Measurements from ENCODE around the gene PPA1. TPM values are rescaled to one million over a fixed set of nuclear protein-coding genes. Genes with fewer than 3 reads are reported as not detected.
"Not testable (repeated sequence)": the region's sequence is repeated elsewhere in the genome, so short reads cannot be mapped to it uniquely, and the experiment has no call there.

Gene PPA1
- polyA plus RNA-seq, 1 experiment, result 49.8 TPM

- Histone ChIP-seq H3K4me3 (ENCODE audit: low read depth, low read length) (no peak overlapping the region), H3K36me3 (ENCODE audit: control insufficient read depth, insufficient read depth, low read length) (peaks cover 14% of the 10 kb centered on the region), H3K27me3 (ENCODE audit: control insufficient read depth, insufficient read depth, low read length) (no peaks in the 10 kb centered on the region)
- DNase-seq (ENCODE audit: low read depth), result no peak
- ChIA-PET CTCF (interaction anchor here (0.9 to 2.4 kb wide), 3 partner anchors 11 to 44 kb away, joined by 3 to 9 read pairs (median 3); partner anchors contain the start of gene TYSND1), POLR2A (no interaction called here)
- TF ChIP-seq CTCF (IDR thresholded peaks at IDR 0.05; ENCODE audit: insufficient read depth, low read depth, low read length), result no peak
Measured at GRCh38 chr10:70160798-70161197, 72.4 kb downstream of the PPA1 start.

- H3K4me3 ChIP-seq (ENCODE audit: low read depth, low read length); DNase-seq (ENCODE audit: low read depth); H3K27me3 ChIP-seq (ENCODE audit: control insufficient read depth, insufficient read depth, low read length); POLR2A ChIA-PET: not testable (repeated sequence)
- peaks cover 18% of the 10 kb centered on the region for H3K36me3 ChIP-seq (ENCODE audit: control insufficient read depth, insufficient read depth, low read length)
- CTCF ChIA-PET, result interaction anchor here (2.9 kb wide), 1 partner anchor 13 kb away, joined by 17 read pairs; the partner anchor contains the start of gene TYSND1
Measured at GRCh38 chr10:70159366-70159765, 73.9 kb downstream of the PPA1 start.

- H3K4me3 ChIP-seq (ENCODE audit: low read depth, low read length), result no peak overlapping the region
- TF ChIP-seq CTCF (IDR thresholded peaks at IDR 0.05; ENCODE audit: insufficient read depth, low read depth, low read length), result no peak
- no peak for DNase-seq (ENCODE audit: low read depth)
- H3K36me3 ChIP-seq (ENCODE audit: control insufficient read depth, insufficient read depth, low read length), result peaks cover 17% of the 10 kb centered on the region
- POLR2A ChIA-PET, result no interaction called here
- CTCF ChIA-PET, result interaction anchor here (2.9 kb wide), 1 partner anchor 11 kb away, joined by 17 read pairs; the partner anchor contains the start of gene TYSND1
- H3K27me3 ChIP-seq (ENCODE audit: control insufficient read depth, insufficient read depth, low read length), result no peaks in the 10 kb centered on the region
Measured at GRCh38 chr10:70158113-70158512, 75.1 kb downstream of the PPA1 start.

GRCh38 chr10:70155255-70155838, 77.9 kb downstream of the PPA1 start:
- POLR2A ChIA-PET, result interaction anchor here (0.6 kb wide), 1 partner anchor 9 kb away, joined by 4 read pairs; the partner anchor contains the start of gene TYSND1
- Histone ChIP-seq H3K4me3 (ENCODE audit: low read depth, low read length) (no peak overlapping the region), H3K27me3 (ENCODE audit: control insufficient read depth, insufficient read depth, low read length) (no peaks in the 10 kb centered on the region), H3K36me3 (ENCODE audit: control insufficient read depth, insufficient read depth, low read length) (peaks cover 20% of the 10 kb centered on the region)
- DNase-seq (ENCODE audit: low read depth), result no peak
- CTCF ChIA-PET, result interaction anchor here (1.5 to 1.8 kb wide), 3 partner anchors 9 to 209 kb away, joined by 3 to 13 read pairs (median 3); partner anchors contain the start of gene TYSND1
- TF ChIP-seq CTCF (IDR thresholded peaks at IDR 0.05; ENCODE audit: insufficient read depth, low read depth, low read length), result no peak

Small RNA genes lying within 50 kb of the gene (small RNA-seq; reads per million reads assigned to genes)
- gene RPS25P9 (ENCODE audit: insufficient read length, low read depth, low replicate concordance), result not detected

Other genes with a start within 250 kb of the PPA1 start
- 2.7 TPM in 2 replicates for gene MACROH2A2, start 180.6 kb downstream of the PPA1 start, polyA plus RNA-seq (2011; rRNA removed)
- 13.9 and 18.4 TPM in 2 replicates for gene AIFM2, start 100.6 kb downstream of the PPA1 start, polyA plus RNA-seq (2011; rRNA removed)
- 2.7 and 5.3 TPM in 2 replicates for gene TYSND1, start 86.7 kb downstream of the PPA1 start, polyA plus RNA-seq (2011; rRNA removed)
- 55.0 and 128 TPM in 2 replicates for gene SAR1A, start 62.9 kb downstream of the PPA1 start, polyA plus RNA-seq (2011; rRNA removed)
- not detected in 2 replicates for gene NPFFR1, start 50.6 kb upstream of the PPA1 start, polyA plus RNA-seq (2011; rRNA removed)
- 2.9 and 6.7 TPM in 2 replicates for gene LRRC20, start 149.2 kb upstream of the PPA1 start, polyA plus RNA-seq (2011; rRNA removed)
- 13.4 and 21.9 TPM in 2 replicates for gene EIF4EBP2, start 170.7 kb upstream of the PPA1 start, polyA plus RNA-seq (2011; rRNA removed)
- gene NODAL, start 208.3 kb upstream of the PPA1 start, polyA plus RNA-seq (2011; rRNA removed), result not detected in 2 replicates
- gene PALD1, start 245.3 kb upstream of the PPA1 start, polyA plus RNA-seq (2011; rRNA removed), result 0.01 and 0.10 TPM in 2 replicates

All from BJ (cell line).